ENCODE data around the gene CALML3.

The CALML3 gene

DNA sequence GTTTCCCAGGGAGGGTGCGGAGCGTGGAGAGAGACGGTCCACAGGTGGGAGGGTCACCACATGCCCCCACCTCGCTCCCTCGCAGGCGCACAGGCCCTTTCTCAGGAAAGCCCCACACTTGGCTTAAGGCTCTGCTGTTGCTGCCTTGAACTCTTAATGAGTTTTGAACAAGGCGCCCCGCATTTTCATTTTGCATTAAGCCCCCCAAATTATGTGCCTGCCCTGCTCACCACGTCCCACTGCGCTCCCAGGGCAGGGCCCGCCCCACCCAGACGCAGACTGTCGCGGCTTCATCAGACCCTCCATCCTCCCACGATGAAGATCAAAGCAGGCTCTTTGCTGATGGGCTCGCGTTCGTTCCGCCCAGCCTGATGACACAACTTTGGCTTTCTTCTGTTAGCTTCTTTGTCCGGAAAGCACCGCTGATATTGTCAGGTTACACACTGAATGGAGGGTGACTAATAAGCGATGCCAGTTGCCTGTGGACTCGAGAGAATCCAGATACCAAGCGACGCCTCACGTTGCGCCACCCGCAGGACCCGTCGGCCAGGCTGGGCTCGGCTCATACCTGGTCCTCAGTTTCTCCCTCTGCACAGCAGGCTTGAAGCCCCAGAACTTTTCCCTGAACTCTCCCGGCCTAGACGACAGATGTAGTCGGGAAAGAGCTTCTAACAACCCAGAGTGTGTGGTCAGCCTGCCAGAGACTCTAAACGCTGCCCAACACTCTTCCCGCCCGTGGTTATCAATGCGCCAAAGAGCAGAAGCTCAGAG, 9.5 kb downstream of the CALML3 start:
- POLR2A ChIA-PET = no interaction called here
- no peak overlapping the region for H3K4me3 ChIP-seq (ENCODE audit: low read depth, low read length)
- no peak for DNase-seq (ENCODE audit: low read depth, low spot score)
- TF ChIP-seq, protein P1, sequence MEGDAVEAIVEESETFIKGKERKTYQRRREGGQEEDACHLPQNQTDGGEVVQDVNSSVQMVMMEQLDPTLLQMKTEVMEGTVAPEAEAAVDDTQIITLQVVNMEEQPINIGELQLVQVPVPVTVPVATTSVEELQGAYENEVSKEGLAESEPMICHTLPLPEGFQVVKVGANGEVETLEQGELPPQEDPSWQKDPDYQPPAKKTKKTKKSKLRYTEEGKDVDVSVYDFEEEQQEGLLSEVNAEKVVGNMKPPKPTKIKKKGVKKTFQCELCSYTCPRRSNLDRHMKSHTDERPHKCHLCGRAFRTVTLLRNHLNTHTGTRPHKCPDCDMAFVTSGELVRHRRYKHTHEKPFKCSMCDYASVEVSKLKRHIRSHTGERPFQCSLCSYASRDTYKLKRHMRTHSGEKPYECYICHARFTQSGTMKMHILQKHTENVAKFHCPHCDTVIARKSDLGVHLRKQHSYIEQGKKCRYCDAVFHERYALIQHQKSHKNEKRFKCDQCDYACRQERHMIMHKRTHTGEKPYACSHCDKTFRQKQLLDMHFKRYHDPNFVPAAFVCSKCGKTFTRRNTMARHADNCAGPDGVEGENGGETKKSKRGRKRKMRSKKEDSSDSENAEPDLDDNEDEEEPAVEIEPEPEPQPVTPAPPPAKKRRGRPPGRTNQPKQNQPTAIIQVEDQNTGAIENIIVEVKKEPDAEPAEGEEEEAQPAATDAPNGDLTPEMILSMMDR (IDR thresholded peaks at IDR 0.05; ENCODE audit: insufficient read depth, low read length, missing control alignments) = no peak
- CTCF ChIA-PET = no interaction called here

- ChIA-PET CTCF (no interaction called here), POLR2A (no interaction called here)
- TF ChIP-seq, protein P1 (IDR thresholded peaks at IDR 0.05; ENCODE audit: insufficient read depth, low read length, missing control alignments) = no peak
- H3K4me3 ChIP-seq (ENCODE audit: low read depth, low read length) = no peak overlapping the region
- DNase-seq (ENCODE audit: low read depth, low spot score) = no peak
Observed at GRCh38 chr10:5534880-5535856, 10.4 kb downstream of the CALML3 start.

DNA sequence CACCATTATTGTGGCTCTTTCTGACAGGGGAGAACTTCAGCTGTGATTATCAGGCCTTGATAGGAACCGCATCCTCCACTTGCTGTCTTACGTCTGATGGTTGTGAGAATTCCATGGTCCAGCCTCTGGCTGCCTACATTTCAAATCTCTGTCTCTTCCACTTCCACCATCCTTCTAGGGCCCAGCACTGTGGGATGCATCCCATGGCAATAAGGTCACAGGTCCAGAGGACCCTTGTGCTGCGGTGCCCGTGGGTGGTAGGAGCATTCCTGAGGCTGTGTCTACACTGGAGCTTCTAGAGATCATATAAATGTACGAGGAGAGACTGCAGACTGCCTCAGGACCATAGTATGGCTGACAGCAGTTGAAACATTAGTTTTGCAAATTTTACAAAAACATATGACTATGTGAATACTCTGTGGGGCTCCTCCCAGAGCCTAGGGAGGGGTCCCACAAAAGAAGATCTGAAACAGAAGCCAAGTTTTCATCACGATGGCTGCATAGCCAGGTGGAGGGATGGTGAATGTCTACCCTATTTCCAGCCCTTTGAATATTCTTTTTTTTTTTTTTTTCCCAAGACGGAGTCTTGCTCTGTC, 11.8 kb downstream of the CALML3 start:
- H3K4me3 ChIP-seq (ENCODE audit: low read depth, low read length) = no peak overlapping the region
- TF ChIP-seq, protein P1 (IDR thresholded peaks at IDR 0.05; ENCODE audit: insufficient read depth, low read length, missing control alignments) = no peak
- ChIA-PET POLR2A (no interaction called here), CTCF (no interaction called here)
- no peak for DNase-seq (ENCODE audit: low read depth, low spot score)

GRCh38 chr10:5537684-5538083, 12.9 kb downstream of the CALML3 start:
- TF ChIP-seq, protein P1 (IDR thresholded peaks at IDR 0.05; ENCODE audit: insufficient read depth, low read length, missing control alignments) = no peak
- POLR2A ChIA-PET = no interaction called here
- DNase-seq (ENCODE audit: low read depth, low spot score) = no peak
- no peak overlapping the region for H3K4me3 ChIP-seq (ENCODE audit: low read depth, low read length)
- CTCF ChIA-PET = no interaction called here

GRCh38 chr10:5538446-5538845, 13.7 kb downstream of the CALML3 start:
- no peak overlapping the region for H3K4me3 ChIP-seq (ENCODE audit: low read depth, low read length)
- TF ChIP-seq, protein P1 (IDR thresholded peaks at IDR 0.05; ENCODE audit: insufficient read depth, low read length, missing control alignments) = no peak
- ChIA-PET CTCF (no interaction called here), POLR2A (interaction anchor here (0.8 to 0.9 kb wide), 2 partner anchors 11 to 76 kb away, joined by 3 read pairs; no protein-coding TSS in a partner anchor)
- no peak for DNase-seq (ENCODE audit: low read depth, low spot score)
